DMS53 (cell line): ENCODE measurements around the gene SLC25A40.
"Not testable (repeated sequence)": the region's sequence is repeated elsewhere in the genome, so short reads cannot be mapped to it uniquely, and the experiment has no call there.

ENCODE experiments used
- DNase-seq: peaks from one replicate; lab custom pipeline; 2025; lab: John Stamatoyannopoulos, UW

Gene SLC25A40, protein sequence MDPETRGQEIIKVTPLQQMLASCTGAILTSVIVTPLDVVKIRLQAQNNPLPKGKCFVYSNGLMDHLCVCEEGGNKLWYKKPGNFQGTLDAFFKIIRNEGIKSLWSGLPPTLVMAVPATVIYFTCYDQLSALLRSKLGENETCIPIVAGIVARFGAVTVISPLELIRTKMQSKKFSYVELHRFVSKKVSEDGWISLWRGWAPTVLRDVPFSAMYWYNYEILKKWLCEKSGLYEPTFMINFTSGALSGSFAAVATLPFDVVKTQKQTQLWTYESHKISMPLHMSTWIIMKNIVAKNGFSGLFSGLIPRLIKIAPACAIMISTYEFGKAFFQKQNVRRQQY

DNA sequence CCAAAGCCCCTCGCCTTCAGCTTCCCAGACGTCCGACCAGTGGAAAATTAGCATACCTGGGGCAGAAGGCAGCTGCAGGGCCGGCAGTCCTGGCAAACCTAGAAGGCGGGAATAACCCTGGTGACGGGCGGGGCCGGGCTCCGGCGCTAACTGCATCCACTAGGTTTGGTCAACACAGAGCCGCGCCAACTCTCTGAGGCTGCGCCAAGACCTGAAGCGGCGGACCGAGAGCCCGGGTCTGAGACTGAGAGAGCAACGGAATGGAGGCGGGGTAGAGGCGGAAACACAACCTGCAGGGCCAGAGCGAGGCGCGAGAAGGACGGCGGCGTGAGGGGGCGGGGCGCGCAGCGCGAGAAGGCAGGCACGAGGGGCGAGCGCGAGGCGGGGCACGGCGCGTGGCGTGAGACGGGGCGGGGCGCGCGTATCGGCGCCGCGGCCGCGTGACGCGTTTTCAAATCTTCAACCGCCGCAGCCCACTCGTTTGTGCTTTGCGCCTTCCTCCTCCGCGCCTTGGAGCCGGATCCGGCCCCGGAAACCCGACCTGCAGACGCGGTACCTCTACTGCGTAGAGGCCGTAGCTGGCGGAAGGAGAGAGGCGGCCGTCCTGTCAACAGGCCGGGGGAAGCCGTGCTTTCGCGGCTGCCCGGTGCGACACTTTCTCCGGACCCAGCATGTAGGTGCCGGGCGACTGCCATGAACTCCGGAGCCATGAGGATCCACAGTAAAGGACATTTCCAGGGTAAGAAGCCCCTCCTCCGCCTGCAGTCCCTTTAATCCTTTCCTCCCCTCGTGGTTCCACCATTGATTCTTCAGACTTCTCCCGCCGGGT is at the start of gene SLC25A40, which contains the start of gene DBF4:
SLC25A40 (minus strand) TSS at position 321 of the 829 bp plus-strand sequence. CDS start 17,633 bp downstream, outside the sequence.
DBF4 (plus strand) TSS at position 454 of the 829 bp plus-strand sequence; CDS start at position 694, 240 bp downstream.
- peak; percentile 99 for DNase-seq

DNA sequence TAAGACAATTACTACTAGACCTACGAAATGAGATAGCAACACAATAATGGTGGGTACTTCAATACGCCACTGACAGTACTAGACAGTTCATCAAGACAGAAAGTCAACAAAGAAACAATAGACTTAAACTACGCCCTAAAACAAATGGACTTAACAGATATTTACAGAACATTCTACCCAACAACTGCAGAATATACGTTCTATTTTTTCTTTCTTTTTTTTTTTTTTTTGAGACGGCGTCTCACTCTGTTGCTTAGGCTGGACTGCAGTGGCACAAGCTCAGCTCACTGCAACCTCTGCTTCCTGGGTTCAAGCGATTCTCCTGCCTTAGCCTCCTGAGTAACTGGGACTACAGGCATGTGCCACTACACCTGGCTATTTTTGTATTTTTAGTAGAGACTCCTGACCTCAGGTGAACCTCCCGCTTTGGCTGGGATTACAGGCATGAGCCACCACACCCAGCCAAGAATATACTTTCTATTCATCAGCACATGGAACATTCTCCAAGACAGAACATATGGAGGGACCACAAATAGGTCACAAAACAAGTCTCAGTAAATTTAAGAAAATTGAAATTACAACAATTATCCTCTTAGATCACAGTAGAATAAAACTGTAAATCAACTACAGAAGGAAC is 46.7 kb upstream of the SLC25A40 start:
- DNase-seq: peak; percentile 37

DNA sequence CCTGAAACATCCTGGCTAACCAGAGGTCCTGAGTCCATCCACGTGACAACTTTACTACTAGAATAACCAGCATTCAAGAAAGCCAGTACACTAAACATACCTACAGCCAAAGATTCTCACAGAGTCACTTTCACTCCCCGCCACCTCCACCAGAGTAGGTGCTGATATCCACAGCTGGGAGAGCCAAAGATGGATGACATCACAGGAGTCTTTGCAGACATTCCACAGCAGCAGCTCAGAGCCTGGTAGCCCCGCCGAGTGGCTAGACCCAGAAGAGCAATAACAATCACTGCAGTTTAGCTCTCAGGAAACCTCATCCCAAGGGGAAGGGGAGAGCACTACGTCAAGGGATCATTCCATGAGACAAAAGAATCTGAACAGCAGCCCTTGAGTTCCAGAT is 44.4 kb upstream of the SLC25A40 start:
- no peak for DNase-seq

DNA sequence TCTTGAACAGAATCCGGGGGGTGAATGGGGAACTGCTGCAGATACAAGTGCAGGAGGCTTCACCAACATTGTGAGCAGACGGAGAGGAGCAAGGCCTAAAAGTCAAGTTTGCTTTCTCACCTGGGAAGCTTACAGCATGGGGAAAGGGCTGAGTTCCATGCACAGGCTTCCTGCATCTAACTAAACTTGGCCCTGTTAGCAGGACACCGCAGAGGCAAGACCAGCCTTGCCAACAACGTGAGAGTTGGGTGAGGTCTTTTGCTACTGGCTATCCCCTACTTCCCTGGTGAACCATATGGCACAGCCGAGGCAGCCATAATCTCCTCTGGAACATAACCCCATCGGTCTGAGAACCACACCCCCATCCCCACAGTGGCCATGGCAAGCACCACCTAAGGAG is 43.7 kb upstream of the SLC25A40 start:
- DNase-seq: no peak

DNA sequence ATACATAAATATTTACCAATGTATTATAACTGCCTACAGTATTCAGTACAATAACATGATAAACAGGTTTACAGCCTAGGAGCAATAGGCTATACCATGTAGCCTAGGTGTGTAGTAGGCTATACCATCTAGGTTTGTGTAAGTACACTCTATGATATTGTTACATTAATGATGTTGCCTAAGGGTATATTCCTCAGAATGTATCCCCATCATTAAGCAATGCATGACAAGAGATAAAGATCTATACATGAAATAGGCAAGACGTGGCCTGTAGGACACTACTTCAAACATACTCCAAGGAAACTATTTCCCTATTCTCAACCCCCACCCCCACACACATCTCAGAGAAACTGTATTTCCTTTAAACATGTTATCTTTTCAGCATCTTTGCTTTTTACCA is 42.6 kb upstream of the SLC25A40 start:
- no peak for DNase-seq

DNA sequence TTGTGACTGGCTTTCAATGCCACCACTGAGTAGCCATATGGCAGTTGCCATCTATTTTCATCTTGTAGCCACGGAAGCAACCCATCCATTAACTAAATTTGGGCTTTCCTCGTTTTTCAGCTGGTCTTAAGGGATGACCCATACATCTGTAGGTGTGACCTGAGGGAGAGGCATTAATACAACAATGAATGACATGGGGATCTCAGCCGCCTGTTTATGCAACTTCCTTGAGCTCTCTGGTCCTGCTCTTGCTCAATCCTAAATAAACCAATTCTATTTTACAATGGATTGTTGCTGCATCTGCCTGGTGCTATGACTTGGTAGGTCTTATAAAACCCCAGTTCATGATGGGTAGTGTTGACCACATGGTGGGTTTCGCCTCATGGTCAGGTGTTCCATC is 36.0 kb upstream of the SLC25A40 start:
- DNase-seq: no peak

DNA sequence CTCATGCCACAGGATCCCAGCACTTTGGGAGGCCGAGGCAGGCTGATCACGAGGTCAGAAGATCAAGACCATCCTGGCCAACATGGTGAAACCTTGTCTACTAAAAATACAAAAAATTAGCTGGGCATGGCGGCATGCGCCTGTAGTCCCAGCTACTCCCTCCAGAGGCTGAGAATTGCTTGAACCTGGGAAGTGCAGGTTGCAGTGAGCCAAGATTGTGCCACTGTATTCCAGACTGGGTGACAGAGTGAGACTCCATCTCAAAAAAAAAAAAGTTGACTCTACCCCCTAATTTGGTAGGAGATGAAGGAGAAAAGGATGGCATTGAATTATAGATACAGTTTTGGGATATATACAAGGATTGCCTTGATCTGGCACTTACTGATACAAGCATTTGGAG is 32.7 kb upstream of the SLC25A40 start:
- DNase-seq: not testable (repeated sequence)

DNA sequence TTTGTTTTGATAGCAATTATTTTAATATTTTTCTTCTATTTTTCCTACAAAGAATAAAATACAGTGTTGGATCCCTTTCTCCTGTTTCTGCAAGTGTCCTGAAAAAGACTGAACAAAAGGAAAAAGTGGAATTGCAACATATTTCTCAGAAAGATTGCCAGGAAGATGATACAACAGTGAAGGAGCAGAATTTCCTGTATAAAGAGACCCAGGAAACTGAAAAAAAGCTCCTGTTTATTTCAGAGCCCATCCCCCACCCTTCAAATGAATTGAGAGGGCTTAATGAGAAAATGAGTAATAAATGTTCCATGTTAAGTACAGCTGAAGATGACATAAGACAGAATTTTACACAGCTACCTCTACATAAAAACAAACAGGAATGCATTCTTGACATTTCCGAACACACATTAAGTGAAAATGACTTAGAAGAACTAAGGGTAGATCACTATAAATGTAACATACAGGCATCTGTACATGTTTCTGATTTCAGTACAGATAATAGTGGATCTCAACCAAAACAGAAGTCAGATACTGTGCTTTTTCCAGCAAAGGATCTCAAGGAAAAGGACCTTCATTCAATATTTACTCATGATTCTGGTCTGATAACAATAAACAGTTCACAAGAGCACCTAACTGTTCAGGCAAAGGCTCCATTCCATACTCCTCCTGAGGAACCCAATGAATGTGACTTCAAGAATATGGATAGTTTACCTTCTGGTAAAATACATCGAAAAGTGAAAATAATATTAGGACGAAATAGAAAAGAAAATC is 31.2 kb upstream of the SLC25A40 start:
- peak; percentile 24 for DNase-seq

DNA sequence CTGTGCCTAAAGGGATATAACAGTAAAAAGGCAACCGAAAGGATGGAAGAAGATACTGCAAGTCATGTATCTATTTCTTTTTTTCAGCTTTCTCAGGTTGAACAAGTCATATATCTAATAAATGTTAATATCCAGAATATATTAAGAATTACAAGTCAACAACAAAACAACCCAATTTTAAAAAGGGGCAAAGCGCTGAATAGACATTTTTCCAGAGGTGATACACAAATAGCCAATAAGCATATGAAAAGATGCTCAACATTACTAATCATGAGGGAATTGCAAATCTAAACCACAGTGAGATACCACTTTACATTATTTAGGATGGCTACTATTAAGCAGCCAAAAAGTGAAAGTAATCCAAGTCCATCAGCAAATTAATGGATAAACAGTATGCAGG is 23.1 kb upstream of the SLC25A40 start:
- no peak for DNase-seq

DNA sequence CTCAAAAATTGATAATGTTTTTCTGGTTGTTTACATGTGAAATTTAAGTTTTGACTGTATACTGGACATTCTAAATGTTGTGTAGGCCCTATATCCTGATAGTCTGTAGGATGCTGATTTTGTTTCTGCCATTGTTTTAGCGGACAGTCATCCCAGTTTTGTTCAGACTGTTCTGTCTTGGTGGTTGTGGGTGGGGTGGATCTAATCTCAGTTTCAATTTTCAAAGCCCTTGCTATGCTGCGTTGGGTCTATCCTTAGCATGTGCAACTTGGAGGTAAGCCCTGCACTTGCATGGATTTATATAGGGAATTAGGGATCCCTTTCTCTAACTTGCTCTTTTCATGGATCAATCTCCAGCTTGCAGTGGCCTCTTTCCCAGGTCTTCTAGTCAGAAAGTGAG is 19.2 kb upstream of the SLC25A40 start:
- no peak for DNase-seq

DNA sequence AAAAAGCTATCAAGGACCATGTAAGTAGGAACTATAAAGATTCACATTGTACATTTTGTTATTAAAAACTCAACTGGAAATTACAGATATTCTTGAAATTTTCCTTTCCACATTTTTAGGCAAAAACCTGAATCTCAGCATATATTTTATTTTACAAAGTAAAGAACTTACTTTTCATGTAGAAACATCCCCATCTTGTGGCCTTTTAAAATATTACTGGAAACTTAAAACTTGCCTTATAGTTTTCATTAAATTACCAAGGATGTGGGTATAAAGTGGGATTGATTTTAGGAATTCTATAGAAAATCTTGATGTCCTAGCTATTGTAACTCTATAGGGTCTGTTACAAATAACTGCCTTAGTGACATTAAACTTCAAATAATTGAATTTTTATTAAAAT is 10.7 kb upstream of the SLC25A40 start:
- DNase-seq: peak; percentile 69

DNA sequence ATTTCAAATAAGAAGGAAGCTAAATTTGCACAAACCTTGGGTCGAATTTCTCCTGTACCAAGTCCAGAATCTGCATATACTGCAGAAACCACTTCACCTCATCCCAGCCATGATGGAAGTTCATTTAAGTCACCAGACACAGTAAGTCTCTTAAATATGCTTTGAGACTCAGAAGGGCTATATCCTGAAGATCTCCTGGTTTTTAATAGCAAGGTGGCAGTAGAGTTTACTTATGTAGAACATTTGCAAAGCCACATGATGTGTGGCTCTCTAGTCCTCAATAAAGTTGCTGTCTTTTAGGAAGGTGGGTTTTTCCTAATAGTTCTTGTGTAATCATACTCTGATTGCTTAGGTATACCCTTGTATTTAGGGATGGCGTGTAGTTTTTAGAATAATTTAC is 8.9 kb upstream of the SLC25A40 start:
- DNase-seq: no peak

DNA sequence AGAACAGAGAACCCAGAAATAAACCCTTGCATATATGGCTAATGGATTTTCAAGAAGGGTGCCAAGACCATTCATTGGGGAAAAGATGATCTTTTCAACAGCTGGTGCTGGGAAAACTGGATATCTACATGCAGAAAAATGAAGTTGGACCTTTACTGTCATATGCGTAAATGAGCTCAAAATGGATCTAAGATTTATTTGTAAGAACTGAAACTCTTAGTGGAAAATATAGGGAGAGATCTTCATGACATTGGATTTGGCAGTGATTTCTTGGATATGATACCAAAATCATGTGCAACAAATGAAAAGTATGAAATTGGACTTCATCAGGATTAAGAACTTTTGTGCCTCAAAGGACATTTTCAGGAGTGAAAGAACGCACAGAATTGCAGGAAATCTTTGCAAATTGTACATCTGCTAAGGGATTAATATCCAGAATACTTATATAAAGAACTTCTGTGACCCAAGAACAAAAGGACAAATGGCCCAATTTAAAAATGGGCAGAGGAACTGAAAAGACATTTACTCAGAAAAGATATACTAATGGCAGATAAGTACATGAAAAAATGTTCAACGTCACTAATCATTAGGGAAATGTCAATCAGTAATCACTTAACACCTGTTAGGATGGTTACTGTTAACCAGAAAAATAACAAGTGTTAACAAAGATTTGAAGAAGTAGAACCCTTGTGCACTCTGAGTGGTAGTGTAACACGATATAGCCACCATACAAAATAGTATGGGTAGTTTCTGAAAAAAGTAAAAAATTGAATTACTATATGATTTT is 6.2 kb upstream of the SLC25A40 start:
- DNase-seq: no peak

DNA sequence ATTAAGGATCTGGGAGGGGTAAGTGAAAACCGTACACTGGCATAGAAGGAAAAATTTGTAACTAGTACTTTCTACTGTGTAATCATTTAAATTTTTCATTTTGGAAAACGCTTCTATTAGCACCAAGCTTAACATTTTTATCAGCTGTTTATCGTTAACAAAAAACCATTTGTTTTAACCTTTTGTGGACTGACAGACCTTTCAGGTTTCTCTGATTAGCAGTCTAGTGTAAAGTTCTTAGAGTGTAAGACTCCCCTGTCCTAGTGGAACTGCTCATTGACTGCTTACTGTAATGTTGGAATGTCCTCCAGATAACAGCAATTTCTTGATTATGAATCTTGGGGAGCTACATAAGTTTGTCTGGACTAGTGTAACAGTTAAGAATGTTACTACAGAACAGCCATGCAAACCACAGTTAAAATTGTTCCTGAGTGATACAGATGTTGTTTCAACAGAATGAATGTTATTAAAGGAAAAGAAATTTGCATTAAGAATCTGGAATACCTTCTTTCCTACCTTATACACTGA is 2.1 kb upstream of the SLC25A40 start:
- no peak for DNase-seq

DNA sequence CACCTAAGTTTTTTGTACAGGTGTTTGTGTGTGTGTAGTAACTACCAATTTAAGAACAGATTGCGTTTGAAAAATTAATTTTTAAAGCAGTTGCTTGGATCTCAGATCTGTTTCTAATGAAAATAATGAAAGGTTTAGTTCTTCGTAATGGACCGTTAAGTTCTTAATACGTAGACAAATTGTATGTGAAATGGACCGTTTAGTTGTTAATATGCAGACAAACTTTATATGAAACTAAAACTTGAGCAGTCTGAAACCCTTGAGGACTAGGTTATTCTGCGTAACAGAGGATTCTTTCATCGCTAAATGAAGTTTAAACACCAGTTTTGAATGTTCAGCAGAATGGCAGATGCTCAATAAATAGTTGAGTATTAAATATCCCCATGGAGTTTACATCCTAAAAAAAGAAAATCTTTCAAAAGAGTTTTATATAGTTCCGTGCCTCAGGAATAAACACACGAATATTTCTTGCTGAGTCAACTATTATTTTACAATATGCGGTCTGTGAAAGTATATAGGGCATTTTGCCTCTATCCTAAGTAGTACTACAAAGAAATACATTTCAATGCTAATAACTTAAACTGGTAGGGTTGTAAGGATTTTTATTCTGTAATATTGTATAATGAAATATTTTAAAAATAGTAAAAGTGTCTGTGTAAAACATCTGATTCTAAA is 1.3 kb upstream of the SLC25A40 start:
- DNase-seq: peak; percentile 27

DNA sequence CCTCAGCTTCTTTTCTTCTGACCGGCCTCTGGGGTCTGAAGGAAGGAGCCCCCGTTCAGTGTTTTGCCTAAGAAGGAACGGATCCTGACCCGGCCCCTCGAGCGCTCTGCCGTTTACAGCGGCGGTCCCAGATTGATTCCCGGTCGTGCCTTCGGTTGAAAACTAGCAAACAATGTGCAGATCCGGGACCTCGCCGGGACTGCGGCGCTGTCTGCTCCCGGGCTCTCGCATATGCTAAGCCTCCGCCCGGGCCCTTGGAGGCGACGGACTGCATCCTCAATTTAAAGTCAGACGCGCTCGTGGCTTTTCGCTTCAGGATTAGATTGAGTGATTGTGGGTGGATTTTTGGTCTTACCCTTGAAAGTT is 692 bp upstream of the SLC25A40 start:
- DNase-seq: peak; percentile 87

DNA sequence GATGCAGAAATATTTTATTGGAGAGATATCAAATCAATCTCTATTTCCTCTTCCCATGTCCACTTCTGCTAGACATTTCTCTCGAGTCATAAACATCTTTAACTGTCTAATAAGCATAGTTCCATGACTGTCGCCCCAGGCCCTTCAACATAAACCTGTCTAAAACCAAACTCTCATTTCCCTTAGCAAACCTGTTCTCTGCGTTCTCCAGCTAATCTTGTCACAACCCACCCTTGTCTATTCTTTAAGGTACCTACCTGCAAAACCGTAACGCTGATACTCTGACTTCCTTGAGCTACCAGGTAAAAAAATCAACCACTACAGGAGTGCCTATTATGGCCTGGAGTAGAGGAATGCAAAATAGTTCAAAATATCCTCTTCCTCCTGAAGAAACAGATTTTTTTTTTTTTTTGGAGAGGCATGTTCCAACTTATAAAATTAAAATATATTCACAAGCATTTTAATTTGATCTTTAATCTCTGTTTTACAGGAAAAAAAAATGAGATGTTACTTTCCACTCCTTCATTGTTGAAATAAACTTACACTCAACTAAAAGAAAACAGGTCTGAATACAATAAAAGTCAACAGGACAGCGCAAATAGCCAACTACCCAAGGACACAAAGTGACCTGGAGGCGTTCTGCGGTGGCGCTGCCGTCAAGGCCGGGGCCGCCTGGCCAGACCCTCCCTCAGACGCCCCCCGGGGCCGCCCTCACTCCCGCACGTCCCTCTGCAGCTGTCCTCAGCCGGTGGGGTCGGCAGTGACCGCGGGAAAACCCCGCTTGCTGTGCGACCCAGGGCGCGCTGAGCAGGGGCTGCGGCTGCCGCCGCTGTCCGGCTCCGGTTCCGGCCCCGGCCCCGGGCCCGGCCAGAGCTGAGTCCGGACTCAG is 765 bp downstream of the SLC25A40 start:
- peak; percentile 70 for DNase-seq

DNA sequence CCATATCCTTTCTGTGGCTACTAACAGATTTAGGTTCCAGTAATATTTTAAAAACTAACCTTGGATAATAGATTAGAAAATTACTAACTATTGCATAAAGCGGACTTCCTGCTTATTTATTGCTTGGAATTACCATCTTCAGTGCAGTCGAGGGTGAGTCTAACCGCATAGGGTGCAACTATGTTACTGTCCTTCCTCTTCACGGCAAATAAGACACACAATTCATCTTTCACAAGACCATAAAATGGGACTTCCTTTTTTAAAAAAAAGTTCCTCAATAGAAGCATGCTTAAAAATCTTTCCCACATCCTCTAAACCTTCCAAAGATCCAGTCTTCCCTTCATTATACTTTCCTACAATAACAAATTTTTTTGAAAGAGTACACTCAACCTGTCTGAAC is 2.1 kb downstream of the SLC25A40 start:
- no peak for DNase-seq

DNA sequence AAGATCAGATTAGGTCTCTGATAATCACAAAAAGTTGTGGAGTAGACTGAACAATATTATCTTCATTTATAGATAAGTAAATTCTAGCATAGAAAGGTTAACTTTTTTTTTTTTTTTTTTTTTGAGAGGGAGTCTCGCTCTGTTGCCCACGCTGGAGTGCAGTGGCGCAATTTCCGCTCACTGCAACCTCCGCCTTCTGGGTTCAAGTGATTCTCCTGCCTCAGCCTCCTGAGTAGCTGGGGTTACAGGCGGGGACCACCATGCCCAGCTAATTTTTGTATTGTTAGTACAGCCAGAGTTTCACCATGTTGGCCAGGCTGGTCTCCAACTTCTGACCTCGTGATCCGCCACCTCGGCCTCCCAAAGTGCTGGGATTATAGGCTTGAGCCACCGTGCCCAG is 2.8 kb downstream of the SLC25A40 start:
- DNase-seq: not testable (repeated sequence)
